Measurements from ENCODE around the gene CA10.

Gene CA10

DNA sequence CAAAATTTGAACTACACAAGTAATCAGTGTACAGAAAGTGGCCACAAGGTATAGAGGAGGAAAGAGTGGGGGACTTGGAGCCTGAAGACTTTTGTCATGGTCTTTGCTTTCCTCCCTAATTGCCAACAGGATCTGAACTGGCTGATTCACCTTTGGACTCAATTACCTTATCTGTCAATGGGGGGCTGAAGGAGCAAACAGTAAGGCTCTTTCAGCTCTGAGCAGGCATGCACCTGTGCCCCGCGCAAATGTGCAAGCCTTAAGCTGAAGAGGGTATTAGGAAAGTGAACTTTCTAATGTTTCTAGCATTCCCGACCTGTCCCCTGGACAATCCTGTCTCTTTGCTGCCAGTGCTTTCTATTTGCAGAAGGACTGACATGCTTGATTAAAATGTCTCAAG lies 302.7 kb downstream of the CA10 start:
- no peak for DNase-seq

DNA sequence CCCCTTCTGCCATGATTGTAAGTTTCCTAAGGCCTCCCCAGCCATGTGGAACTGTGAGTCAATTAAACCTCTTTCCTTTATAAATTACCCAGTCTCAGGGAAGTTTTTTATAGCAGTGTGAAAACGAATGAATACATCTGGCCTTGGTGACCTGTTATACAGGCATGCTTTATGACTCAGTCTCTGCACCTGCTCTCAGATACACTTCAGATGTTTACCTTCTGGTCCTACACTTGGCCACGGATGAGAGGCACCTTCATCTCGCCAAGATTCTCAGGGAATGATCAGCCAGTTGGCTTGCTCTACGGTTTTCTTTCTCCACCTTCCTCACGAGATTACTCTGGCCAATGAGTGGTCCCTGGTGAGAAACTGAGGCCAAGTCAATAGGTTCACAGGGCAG lies 304.7 kb downstream of the CA10 start:
- DNase-seq = no peak

DNA sequence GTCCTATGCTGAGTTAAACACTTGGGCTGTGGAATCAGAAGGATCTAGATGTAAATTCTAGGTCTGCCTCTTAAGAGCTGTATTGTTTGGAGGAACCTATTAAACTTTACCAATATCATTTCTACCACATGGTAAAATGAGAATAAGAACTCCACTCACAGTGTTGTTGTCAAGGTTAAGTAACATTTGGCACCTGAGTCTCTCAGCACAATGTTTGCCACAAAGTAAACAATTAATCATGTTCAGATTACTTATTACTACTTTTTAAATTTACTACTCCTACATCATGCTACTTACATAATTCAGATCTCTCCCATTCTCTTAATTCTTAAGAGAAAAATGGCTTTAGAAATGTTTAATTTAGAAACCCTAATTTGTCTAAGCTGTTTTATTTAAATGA lies 305.9 kb downstream of the CA10 start:
- DNase-seq = no peak

DNA sequence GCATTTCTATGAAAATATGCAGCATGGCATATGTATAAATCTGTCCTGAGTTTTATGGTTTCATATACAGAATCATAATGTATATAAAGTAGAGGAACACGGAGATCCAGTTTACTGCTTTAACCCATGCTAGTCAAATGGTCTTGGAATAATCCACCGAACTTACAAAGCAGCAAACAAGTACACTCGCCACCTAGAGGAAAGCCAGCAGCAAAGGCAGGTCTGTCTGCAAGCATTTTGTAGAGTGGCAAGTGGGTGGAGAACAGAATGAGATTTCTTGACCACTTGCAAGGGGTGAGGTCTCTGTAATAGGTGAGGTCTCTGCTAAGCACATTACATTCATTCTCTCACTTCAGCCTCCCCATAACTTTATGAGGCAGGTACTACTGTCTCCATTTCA lies 308.3 kb downstream of the CA10 start:
- no peak for DNase-seq

DNA sequence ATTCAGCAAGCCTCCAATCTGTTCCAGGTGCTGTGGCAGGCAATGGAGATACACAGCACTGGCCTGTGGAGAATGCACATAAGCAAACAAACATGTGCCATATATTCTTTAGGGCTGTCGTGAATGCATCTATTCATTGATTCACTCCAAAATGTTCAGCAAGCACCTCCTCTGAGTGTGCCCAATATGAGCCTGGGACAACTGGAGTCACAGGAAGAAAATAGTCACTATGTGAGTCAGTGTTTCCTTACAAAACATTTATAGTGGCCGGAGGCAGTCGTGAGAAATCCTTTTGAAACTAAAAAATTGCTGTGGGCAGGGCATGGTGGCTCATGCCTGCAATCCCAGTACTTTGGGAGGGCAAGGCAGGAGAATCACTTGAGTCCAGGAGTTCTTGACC lies 310.1 kb downstream of the CA10 start:
- no peak for DNase-seq

DNA sequence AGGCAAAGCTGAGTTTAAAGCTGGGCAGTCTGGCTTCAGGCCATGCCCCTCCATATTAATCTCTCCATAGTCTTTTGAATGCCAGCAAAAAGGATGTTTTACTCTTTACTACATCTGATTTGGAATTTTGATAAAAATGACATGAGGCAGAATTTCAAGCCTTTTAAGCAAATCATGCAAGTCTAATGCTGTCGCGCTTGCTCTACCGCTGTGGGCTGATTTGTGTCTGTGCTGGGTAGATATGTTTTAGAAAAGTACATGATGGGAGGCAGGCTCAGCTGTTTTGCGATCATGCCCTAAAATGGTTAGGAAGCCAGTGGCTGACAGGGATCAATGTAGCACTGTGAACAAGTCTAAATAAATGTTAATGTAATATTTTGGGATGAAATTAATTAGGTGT lies 311.9 kb downstream of the CA10 start:
- DNase-seq = no peak

DNA sequence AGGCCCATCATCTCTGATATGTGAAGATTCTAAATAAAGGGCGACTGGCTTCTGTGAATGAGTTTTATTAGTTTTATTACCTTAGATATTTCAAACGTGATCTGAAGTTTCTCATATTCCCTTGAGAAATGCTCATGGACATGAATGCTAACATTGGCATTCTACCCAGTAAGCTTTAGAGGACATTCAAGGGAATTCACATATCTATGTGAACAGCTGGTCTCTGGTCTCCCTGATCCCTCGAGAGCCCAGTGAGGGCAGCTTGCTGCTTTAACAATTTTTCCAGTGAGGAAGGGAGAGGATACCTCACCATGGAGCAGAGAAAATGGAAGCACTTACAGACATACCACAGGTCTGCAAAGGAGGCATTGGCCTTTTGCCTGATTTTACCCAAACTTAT lies 312.7 kb downstream of the CA10 start:
- DNase-seq = no peak

DNA sequence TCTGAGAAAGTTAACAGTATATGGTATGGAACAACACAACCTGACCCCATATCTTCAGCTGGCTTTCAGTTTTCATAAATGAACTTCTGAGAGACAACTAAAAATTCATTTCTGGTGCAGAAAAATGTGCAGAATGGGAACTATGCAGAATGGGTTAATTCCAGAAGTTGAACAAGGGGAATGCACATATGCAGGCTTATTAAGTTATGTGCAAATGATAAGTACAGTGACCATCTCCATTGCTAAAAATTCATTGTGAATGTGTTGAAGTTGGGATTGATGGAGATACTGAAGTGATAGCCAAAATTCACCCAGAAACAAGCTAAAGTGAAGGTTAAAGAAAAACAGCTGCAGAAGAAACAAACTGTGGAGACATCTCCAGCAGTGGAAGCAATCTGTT lies 315.8 kb downstream of the CA10 start:
- no peak for DNase-seq

DNA sequence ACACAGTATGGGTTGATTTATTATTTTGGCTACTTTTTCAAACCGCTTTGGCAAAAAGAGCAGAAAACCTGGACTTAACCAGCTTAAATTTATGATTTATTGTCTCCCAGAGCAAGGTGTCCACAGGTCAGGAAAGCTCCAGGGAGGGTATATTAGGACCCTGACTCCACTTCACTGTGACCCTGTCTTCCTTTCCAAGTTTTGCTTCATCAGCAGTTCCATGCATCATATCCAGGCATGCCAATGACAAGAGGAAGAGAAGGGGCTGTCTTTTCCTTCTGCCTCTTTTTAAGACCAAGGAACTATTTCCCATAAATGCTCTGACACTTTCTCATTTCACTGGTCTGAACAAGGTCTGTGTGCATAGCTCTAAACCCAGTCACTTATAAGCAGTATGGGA lies 316.8 kb downstream of the CA10 start:
- no peak for DNase-seq

DNA sequence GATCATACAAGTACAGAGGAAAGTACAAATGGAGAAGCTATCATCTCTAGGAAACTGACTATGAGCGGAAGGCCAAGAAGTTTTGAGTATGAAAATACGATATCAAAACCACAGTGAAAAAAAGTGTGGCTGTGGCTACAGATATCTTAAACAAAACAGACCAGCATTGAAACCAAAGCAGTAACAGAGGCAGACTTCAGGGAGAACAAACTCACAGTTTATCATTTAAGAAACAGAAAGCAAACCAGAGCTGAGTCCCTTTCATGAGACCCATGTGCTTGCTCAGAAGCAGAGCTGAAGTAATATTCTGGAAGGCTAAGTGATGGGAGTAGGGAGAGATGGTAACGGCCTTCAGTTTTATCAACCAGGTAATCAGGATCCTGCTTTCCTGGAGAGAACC lies 317.8 kb downstream of the CA10 start:
- DNase-seq = no peak

DNA sequence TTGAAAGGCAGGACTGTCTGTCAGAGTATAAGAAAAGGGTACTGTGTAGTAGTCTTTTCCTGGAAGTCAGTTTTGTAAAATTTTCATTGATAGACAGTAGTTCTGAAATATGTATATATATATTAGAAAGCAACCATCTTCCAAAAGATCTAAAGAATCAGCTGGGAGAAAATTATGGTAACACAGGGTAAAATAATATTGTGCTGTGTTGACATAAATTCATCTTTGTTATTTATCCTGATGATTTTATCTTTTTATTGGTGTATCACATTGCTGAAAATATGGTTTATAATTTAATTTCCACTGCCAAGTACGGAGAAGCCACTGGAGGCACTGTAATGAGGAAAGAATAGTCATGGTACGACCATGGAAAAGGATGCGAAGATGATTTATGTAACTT lies 324.9 kb downstream of the CA10 start:
- DNase-seq = no peak

DNA sequence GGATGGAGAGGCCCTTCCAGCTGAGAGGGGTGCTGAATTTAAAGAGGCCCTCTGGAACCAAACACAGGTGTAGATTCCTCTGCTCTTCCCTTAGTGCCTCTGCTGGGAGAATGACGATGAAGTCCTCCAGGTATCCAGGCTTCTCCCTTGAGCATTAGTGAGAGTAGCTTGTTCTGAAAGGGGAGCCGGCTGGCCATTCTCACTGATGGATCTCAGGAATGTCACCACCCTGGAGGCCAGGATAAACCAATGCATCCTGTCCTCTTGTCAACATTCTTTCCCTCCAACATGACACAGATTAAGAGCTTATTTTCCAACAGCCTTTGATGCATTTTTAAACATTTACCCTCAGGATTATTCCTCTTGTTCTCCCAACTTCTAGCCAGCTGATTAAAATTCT lies 325.5 kb downstream of the CA10 start:
- no peak for DNase-seq

DNA sequence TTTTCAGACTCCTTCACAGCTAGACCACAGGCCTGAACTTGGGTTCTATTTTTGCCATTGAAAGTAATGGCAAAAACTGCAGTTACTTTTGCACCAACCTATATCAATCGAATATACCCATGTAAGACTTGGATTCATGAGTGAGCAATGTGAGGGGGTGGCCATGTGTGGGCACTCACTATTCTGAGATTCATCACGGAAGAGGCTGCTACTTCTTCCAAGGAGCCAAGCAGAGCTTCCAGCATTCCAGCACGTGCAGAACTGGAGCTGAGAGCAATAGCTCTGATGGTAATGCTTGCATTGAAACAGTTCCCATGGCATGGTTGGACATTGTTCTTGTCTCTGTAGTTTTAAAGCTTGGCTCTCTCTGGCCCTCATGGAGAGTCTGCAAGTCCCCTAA lies 327.6 kb downstream of the CA10 start:
- DNase-seq = no peak

DNA sequence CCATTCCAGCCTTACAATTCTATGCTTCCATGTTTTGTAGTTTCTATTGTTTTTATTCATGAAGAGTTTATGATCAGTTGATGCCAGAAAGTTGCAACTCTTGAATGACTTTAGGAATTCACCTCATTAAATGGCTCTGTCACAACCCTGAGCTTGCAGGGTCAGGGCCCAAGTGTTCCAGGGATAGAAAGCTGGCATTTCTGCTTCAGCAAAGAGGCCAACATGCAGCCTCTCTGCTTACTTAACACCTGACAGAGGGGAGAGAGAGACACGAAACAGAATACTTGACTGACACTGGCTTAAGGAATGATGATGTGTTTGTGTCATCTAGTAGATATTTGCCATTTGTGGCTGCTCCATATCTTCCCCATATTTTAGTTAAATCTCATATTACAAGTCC lies 328.1 kb downstream of the CA10 start:
- DNase-seq = no peak

DNA sequence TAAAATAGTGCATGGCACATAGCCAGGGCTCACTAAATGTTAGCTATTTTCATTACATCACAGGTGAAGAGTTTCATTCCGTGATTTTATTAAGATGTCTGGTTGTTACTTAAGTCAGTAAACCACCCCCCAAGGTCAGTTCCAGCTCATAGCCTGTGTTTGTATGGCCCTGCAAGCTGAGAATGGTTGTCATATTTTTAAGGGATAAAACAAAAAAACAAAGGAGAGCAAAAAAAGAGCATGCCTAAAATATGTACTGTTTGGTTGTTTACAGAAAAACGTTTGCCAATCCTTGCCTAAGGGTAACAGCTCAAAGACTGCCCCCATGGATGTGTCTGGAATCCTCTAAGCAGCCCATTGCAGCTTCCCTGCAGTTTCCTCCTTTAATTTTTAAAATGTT lies 329.6 kb downstream of the CA10 start:
- DNase-seq = no peak

DNA sequence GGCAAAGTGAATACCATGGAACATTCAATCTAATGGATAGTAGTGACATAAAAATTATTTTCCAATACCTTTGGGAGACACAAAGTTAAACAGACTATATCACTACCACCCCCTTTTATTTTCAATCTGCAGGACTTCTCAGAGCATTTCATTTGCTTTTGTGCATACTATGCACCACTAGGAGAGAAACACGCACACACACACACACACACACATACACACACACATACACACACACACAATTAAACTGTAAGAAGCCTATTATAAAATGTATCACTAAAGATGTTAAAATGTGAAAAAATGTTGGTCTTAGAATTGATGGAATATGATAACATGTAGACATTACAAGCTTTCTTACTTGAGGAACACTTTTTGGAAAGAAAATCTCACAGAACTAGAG lies 331.4 kb downstream of the CA10 start:
- DNase-seq = no peak

DNA sequence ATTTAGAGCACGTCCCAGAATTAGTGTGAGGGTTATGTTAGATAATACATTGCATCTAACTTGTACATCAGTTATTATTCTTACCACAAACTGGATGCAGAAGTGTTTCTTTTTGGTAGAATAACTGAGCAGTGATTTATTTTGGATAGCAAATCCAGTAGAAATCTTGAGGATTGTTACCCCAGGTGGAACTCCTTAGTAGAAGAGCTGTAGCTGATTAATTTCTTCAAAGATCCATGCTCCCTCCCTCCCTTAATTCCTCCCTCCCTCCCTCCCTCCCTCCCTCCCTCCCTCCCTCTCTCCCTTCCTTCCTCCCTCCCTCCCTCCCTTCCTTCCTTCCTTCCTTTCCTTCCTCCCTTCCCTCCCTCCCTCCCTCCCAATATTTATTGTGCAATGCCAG lies 337.7 kb downstream of the CA10 start:
- DNase-seq = no peak

DNA sequence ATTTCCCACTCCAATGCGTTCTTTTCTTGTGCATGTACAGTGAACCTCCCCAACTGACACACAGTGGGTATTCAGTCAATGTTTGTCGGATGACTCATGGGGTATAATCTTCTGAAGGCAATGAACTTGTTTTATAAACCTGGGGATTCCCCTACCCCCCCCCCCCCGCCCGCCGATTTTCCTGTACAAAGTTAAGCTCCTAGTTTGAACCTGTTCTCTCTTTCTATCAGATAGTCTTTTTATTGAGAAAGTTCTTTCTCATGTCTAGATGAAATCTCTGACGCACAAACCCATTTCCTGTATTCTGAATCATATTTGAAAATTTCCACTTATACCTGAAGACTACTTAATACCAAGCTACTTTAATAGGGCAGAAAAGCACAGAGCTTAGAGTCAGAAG lies 338.3 kb downstream of the CA10 start:
- peak; percentile 44 for DNase-seq

DNA sequence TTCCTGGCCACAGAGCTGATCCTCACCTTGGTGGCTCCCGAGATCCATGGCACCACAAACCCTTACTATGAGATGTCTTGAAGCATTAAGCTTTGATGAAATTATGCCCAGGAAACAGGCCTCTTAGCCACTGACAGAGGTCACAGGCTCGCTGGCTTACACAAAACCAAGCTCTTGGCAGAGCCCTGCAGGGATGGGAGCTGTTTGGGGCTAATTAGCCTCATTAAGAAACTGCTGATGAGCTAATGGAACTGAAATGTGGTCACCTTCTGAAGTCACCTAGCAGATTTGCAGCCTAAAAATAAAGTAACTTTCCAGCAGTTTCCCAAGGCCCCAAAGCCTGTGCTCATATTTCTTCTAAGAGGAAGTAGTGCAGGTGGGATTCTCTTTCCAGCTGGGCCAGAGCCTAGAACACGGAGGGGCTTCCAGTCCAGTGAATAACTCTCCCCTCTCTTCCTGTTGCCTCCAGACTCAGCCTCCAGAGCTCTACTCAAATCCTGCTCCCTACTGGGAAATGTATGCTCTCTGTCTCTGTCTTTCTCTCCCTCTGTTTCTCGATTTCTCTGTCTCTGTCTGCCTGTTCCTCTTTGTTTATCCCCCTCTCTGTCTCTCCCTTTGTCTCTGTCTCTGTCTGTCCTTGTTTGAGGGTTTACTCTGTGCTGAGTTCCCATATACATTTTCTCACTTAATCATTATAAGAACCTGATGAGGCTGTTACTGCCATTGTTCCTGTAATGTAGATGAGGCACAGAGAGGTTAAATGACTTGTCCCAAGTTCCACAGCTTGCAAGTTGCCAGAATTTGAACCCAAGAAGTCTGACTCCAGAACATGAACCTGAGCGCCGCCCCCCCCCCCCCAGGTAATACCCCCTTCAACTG lies 338.9 kb downstream of the CA10 start:
- peak; percentile 14 for DNase-seq

DNA sequence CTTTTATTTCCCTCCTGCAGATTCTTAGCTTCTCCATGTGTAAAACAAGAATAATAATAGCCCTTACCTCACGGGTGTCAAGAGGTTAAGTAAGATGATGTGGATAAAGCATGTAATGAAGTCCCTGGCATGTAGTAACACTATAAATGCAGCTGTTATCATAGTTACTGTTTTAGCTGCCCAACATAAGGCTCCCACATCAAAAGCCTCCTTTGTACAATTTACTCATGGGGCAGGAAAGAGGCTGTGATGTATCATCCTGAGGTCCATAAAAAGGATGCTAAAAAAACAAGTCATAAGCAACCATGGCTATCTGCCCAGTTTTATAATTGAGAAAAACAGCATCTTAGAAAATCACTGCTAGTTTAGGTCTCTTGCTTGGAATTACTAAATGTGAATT lies 339.7 kb downstream of the CA10 start:
- no peak for DNase-seq

DNA sequence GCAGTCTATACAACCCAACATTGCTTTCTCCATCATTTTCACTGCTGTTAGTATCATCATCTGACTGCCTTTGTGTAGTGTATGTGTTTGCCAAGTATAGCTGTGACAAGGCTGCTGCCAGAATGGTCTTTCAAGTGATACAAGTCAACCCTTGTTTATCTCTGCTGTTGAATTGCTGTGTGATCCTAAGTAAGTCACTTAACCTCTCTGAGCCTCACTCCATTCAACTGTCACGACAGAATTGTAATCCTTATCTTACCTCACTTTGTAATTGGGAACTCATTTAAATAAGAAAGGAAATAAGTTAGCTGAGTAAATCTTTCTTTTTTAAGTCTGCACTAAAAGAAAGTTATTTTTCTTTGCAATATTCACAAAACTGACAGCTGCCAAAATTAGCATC lies 340.6 kb downstream of the CA10 start:
- no peak for DNase-seq

DNA sequence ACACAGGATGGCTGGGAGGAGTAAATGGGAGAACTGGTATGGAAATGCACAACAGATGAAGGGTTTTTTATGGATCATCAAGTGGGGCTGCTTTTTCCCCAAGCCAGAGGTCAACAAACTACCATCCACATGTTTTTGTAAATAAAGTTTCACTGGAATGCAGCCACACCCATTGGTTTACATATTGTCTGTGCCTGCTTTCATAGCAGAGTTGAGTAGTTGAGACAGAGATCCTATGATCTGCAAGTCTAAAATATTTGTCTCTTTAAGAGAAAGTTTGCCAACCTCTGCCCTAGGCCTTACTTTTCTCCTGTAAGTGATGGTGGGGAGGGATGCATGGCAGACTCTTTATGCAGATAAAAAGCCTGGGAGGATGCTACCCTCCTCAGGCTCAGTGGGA lies 341.4 kb downstream of the CA10 start:
- DNase-seq = no peak

DNA sequence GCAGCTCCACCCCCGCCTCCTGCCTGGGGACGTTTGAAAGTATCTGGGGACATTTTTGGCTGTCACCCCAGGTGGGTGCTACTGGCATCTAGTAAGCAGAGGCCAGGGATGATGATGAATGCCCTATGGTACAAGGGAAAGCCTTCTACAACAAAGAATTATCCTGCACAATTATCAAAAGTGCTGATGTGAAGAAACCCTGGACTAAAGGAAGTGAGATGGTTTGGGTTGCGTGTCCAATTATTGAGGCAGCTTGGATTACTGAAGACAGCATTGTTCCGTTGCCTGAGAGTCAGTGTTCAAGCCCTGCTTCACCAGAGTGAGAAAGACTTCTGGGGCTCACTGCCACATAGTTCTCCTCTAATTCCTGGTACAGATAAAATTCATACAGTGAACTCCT lies 343.4 kb downstream of the CA10 start:
- DNase-seq = no peak

DNA sequence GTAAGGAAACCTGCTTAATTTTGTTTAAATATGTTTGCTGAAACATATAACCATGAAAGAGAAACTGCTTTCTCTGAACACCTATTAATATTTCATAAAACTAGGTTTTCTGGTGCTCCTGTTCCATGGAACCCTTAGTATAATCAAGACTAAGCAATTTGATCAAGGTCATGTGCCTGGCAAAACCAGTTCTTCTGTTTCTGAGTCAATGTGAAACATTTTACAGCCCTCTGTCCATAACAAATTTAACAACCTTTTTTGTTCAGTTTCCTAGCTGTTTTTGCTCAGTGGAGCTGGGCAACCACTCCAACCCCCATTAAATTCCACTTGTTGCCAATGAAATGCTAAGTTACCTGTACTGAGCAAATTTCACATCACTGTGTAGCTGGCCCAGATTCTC lies 344.0 kb downstream of the CA10 start:
- no peak for DNase-seq

DNA sequence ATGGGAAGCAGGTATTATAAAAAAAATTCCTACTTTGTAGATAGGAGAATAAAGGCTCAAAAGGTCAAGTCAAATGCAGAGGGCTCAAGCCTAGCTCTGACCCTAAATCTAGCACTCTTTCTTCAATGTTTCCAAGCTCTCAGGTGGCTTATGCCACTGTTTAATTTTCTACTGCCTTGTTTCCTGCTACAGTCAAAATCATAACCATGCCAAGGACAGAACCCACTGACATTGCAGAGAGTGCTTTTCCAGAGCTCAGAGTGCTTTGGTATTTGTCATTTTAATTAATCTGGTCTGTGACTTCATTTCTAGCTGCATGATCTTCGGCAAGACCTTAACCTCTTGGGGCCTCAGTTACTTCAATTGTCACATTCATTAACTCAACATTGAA lies 344.7 kb downstream of the CA10 start:
- DNase-seq = no peak
